GM23248 (cell line): ENCODE data around the gene C2orf68. TPM values are rescaled to one million over a fixed set of nuclear protein-coding genes. Genes with fewer than 3 reads are reported as not detected.

Experiments used
- DNase-seq: peaks from one replicate; pipeline ENCODE4 v3.0.0-alpha.2; 2015
- H2AFZ ChIP-seq: fragments of 200-600 bp; sonication (generic); 2 replicates; pipeline ENCODE4 v1.6.1; 2016; ENCODE audit warnings: antibody characterized with exemption
- H3F3A ChIP-seq: fragments of 200-600 bp; sonication (generic); 2 replicates; pipeline ENCODE4 v1.6.1; 2016; ENCODE audit warnings: mild to moderate bottlenecking, antibody characterized with exemption, mixed run types; ENCODE audit not compliant: insufficient read depth
- H3K27ac ChIP-seq: fragments of 200-600 bp; sonication (generic); 2 replicates; pipeline ENCODE4 v1.5.1; 2016; ENCODE audit warnings: mild to moderate bottlenecking
- H3K27me3 ChIP-seq: fragments of 200-600 bp; sonication (generic); replicated peaks from 2 replicates; pipeline ENCODE4 v1.6.1; 2016; ENCODE audit warnings: mild to moderate bottlenecking; ENCODE audit not compliant: insufficient read depth
- H3K36me3 ChIP-seq: fragments of 200-600 bp; sonication (generic); 2 replicates; pipeline ENCODE4 v1.6.1; 2016; ENCODE audit warnings: low read depth, mild to moderate bottlenecking
- H3K4me1 ChIP-seq: fragments of 200-600 bp; sonication (generic); 2 replicates; pipeline ENCODE4 v1.6.1; 2016; ENCODE audit warnings: mild to moderate bottlenecking; ENCODE audit not compliant: insufficient read depth
- H3K4me2 ChIP-seq: fragments of 200-600 bp; sonication (generic); one replicate; pipeline ENCODE4 v1.6.1; 2016; ENCODE audit warnings: mild to moderate bottlenecking; ENCODE audit not compliant: unreplicated experiment
- H3K4me3 ChIP-seq: fragments of 200-600 bp; sonication (generic); 2 replicates; pipeline ENCODE4 v1.5.1; 2016; ENCODE audit warnings: mild to moderate bottlenecking
- H3K79me2 ChIP-seq: fragments of 200-600 bp; sonication (generic); 2 replicates; pipeline ENCODE4 v1.6.1; 2016; ENCODE audit warnings: mild to moderate bottlenecking; ENCODE audit not compliant: insufficient read depth
- H3K9ac ChIP-seq: fragments of 200-600 bp; sonication (generic); 2 replicates; pipeline ENCODE4 v1.6.1; 2016; ENCODE audit warnings: mild to moderate bottlenecking
- H3K9me2 ChIP-seq: fragments of 200-600 bp; sonication (generic); 2 replicates; pipeline ENCODE4 v1.6.1; 2016; ENCODE audit warnings: mixed run types, mild to moderate bottlenecking, moderate library complexity; ENCODE audit not compliant: insufficient read depth
- H3K9me3 ChIP-seq: fragments of 200-600 bp; sonication (generic); one replicate; pipeline ENCODE4 v1.6.1; 2017; ENCODE audit warnings: low read depth
- H4K20me1 ChIP-seq: fragments of 200-600 bp; sonication (generic); 2 replicates; pipeline ENCODE4 v1.6.0; 2016; ENCODE audit not compliant: insufficient read depth
- EZH2 ChIP-seq: fragments of 200-600 bp; sonication (generic); IDR thresholded peaks from 2 replicates; pipeline ENCODE4 v1.6.1; 2018; ENCODE audit warnings: antibody characterized with exemption, mild to moderate bottlenecking; ENCODE audit not compliant: insufficient read depth, poor library complexity, severe bottlenecking
- EZH2phosphoT487 ChIP-seq: fragments of 200-600 bp; sonication (generic); IDR thresholded peaks from 2 replicates; pipeline ENCODE4 v1.6.1; 2018; ENCODE audit warnings: antibody characterized with exemption, moderate library complexity, mild to moderate bottlenecking, low read depth; ENCODE audit not compliant: insufficient read depth
- WGBS, 2 experiments: methylation state at CpG; one replicate each; pipeline ENCODE4 v1.1.6; 2015 to 2017; ENCODE audit warnings: low lambda C conversion rate in 2 of 2, low coverage in 1 of 2; ENCODE audit errors: missing lambda C conversion rate in 2 of 2; 5-methylcytosine and 5-hydroxymethylcytosine counted together
- in situ Hi-C: fragments of 300-500 bp; cut with MboI; formaldehyde crosslinking; loops from 2 replicates; pipeline ENCODE4 v1.15.0; 2020
- polyA plus RNA-seq: library from polyadenylated mRNA; unstranded; fragments of >200 nt; fragmentation: Nextera tagmentation; extraction: Ambion mirVana; gene quantifications from 2 replicates; pipeline ENCODE4 v1.2.1, GENCODE V29; 2016
- total RNA-seq: library from RNA; depleted of rRNA; stranded (reverse); fragments of >200 nt; shearing (Covaris generic); gene quantifications from 2 replicates; pipeline ENCODE4 v1.2.3, GENCODE V29; 2014

Gene C2orf68
- total and polyA plus RNA-seq, 2 experiments from 2014 or later: 9.8 to 30.4 TPM

DNA sequence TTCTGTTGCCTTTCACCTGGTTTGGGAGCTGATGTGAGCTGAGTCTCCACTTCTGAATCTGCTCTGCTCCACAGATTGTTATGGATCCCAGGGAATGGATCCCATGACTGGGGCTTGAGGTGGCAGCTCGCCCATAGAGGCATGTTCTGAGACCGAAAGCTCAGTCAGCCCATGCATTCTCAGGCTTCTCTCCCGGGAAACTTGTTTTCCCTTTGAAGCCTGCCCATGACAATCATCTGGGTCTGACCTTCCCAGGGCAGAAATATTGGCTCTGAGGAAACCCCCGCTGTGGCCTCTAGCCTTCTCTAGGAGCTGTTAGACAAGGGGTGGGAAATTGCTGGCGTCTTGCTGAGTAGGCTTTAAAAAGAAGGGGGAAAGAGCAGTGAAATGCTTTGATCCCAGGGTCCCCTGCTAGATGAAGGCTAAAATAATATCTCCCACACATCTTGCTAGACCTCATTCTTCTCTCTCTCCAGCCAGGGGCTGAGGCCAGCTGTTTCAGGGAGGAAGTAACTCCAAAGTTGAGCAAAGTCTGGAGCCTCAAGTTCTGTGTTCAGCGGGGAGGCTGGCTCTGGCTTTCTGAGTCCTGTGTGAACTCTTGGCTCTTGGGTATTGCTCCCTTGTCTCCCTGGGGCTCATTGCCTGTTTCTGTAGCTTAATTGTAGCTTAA, 32.5 kb downstream of the C2orf68 start:
- no peaks in the 10 kb centered on the region for H3K9me2 ChIP-seq
- TF ChIP-seq EZH2phosphoT487 (no peak), EZH2 (no peak)
- 72 to 73% methylated on average over 6 of the region's 6 CpGs for WGBS, 2 experiments
- H4K20me1 ChIP-seq: no peaks in the 10 kb centered on the region
- no peaks in the 10 kb centered on the region for H3K4me1 ChIP-seq
- H3K9me3 ChIP-seq: no peaks in the 10 kb centered on the region
- no peak overlapping the region for H3K9ac ChIP-seq
- no peaks in the 10 kb centered on the region for H3K79me2 ChIP-seq
- in situ Hi-C loops: no loop called here
- H3K4me3 ChIP-seq: no peak overlapping the region
- no peaks in the 10 kb centered on the region for H3K27me3 ChIP-seq
- DNase-seq: no peak
- H3K27ac ChIP-seq: no peak overlapping the region
- no peaks in the 10 kb centered on the region for H3K36me3 ChIP-seq
- no peak overlapping the region for H3K4me2 ChIP-seq
- H2AFZ ChIP-seq: no peak overlapping the region
- H3F3A ChIP-seq: no peaks in the 10 kb centered on the region

DNA sequence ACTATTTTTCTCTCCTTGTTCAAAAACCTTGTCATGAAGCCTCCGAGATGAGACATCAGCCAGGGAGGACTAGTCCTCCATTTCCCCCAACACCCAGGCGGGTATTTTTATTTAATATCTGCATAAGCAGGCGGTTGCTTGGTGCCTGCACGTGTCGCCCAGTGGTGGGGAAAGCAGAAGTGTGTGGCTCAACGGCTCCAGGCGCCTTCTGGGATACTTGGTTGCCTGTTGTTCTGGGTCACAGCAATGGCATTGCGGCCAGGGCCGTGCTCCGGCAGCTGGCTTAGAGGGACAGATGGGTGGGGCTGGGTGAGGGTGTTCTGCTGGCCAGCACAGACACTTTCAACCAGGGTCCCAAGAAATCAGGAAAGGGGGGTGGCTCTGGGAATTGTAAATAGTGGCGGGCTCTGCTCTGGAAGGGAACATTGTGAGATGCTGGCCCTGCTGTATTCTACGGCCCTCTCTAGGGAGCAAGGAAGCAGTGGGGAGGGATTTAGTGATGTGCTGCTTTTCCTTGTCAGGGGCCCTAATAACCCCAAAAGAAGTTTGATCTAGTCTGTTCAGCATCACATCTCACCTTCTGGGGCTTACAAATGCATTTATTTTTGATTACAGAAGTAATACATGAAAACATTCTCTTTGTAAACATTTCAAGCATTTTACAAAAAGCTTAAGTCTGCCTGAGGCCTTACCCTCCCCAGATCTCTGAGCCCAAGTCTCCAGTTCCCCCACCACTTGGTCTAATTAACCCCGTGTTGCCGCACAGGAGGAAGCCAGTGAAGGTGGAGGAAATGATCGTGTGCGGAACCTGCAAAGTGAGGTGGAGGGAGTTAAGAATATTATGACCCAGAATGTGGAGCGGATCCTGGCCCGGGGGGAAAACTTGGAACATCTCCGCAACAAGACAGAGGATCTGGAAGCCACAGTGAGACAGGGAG, 33.4 kb downstream of the C2orf68 start:
- Histone ChIP-seq H3K4me2 (no peak overlapping the region), H3K9ac (no peak overlapping the region)
- in situ Hi-C loops: no loop called here

GRCh38 chr2:85577386-85578242, 34.3 kb downstream of the C2orf68 start, which contains the start of gene VAMP8:
Gene VAMP8 (plus strand): TSS chr2:85577586. CDS start chr2:85577647, 61 bp downstream.
- TF ChIP-seq EZH2: no peak
- no peak for TF ChIP-seq EZH2phosphoT487
- H3K36me3 ChIP-seq: no peaks in the 10 kb centered on the region
- no peak within 1 kb of the TSS for H3K4me2 ChIP-seq
- H2AFZ ChIP-seq: 0 out of 2 replicates have a peak within 1 kb of the TSS, but pooled peaks have one; percentile 10
- in situ Hi-C loops: no loop called here
- WGBS, 2 experiments: 59 to 65% methylated on average over 19 of the region's 19 CpGs
- DNase-seq: no peak
- H3K9ac ChIP-seq: no peak within 1 kb of the TSS
- H3K9me2 ChIP-seq: no peaks in the 10 kb centered on the region
- H3F3A ChIP-seq: no peaks in the 10 kb centered on the region
- H3K27ac ChIP-seq: no peak within 1 kb of the TSS
- H4K20me1 ChIP-seq: no peaks in the 10 kb centered on the region
- H3K79me2 ChIP-seq: no peaks in the 10 kb centered on the region
- no peaks in the 10 kb centered on the region for H3K4me1 ChIP-seq
- no peaks in the 10 kb centered on the region for H3K27me3 ChIP-seq
- H3K9me3 ChIP-seq: no peaks in the 10 kb centered on the region
- no peak within 1 kb of the TSS for H3K4me3 ChIP-seq

More for the DNA sequence above, 33.4 kb downstream of the C2orf68 start:
- Histone ChIP-seq H3F3A (no peaks in the 10 kb centered on the region), H3K4me3 (no peak overlapping the region), H3K4me1 (no peaks in the 10 kb centered on the region), H3K79me2 (no peaks in the 10 kb centered on the region), H3K27ac (no peak overlapping the region), H4K20me1 (no peaks in the 10 kb centered on the region), H3K9me2 (no peaks in the 10 kb centered on the region), H2AFZ (no peak overlapping the region), H3K36me3 (no peaks in the 10 kb centered on the region), H3K9me3 (no peaks in the 10 kb centered on the region), H3K27me3 (no peaks in the 10 kb centered on the region)
- TF ChIP-seq EZH2phosphoT487 (no peak), EZH2 (no peak)
- no peak for DNase-seq
- 71 to 73% methylated on average over 19 of the region's 19 CpGs for WGBS, 2 experiments

DNA sequence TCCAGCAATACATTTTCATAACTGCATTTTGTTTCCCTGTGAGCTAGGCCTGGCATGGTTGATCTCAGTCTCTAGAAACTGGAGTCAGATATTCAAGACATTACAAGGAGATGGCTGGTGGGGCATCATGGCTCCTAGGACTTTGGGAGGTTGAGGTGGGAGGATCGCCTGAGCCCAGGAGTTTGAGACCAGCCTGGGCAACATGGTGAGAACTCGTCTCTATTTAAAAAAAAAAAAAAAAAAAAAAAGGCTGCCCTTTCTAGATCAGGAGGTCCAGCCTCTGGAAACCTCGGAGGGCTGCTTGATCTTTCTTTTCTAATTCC, 34.8 kb downstream of the C2orf68 start:
- H3K4me1 ChIP-seq: no peaks in the 10 kb centered on the region
- H3K4me2 ChIP-seq: no peak overlapping the region
- H3K9ac ChIP-seq: no peak overlapping the region
- H3K9me2 ChIP-seq: no peaks in the 10 kb centered on the region
- in situ Hi-C loops: no loop called here
- H3F3A ChIP-seq: no peaks in the 10 kb centered on the region
- no peaks in the 10 kb centered on the region for H3K9me3 ChIP-seq
- no peak for DNase-seq
- H4K20me1 ChIP-seq: no peaks in the 10 kb centered on the region
- H2AFZ ChIP-seq: no peak overlapping the region
- H3K79me2 ChIP-seq: no peaks in the 10 kb centered on the region
- H3K27ac ChIP-seq: no peak overlapping the region
- no peak overlapping the region for H3K4me3 ChIP-seq
- 88 to 93% methylated on average over 2 to 3 of the region's 3 CpGs for WGBS, 2 experiments
- no peak for TF ChIP-seq EZH2
- no peak for TF ChIP-seq EZH2phosphoT487
- H3K27me3 ChIP-seq: no peaks in the 10 kb centered on the region
- H3K36me3 ChIP-seq: no peaks in the 10 kb centered on the region
